ENCODE measurements around the gene GABARAP.

GABARAP gene

DNA sequence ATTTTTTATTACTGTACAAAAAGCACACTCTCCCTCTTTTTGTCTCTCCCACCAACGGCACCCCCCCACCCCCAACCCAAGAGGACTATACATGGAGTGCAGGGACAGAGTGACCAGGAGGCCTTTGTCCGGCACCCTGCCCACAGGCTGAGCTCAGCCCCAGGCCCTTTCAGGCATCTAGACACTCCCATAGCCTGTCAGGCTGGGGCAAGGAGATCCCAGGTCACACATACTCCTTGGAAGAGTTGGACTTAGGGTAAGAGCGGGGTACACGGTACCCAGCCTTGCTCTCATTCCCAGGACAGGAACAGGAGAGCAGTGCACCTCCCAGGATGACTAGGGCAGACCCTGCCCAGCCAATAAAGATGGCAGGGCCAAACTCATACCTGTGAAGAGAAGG is 17.9 kb upstream of the GABARAP start:
- TF ChIP-seq ZNF175 (tag by site-specific recombination; IDR thresholded peaks at IDR 0.05) (no peak), ZNF341 (tag by site-specific recombination; IDR thresholded peaks at IDR 0.05; ENCODE audit: low read depth) (no peak), ZEB2 (tag by site-specific recombination; IDR thresholded peaks at IDR 0.05) (no peak), ZNF558 (tag by site-specific recombination; IDR thresholded peaks at IDR 0.05) (no peak), ZNF510 (tag by site-specific recombination; IDR thresholded peaks at IDR 0.05; ENCODE audit: insufficient replicate concordance) (no peak), MEIS1 (CRISPR knock-in tag; IDR thresholded peaks at IDR 0.05; ENCODE audit: borderline replicate concordance) (no peak), ZNF544 (tag by site-specific recombination; IDR thresholded peaks at IDR 0.05) (no peak)
- TF ChIP-seq, protein P1, sequence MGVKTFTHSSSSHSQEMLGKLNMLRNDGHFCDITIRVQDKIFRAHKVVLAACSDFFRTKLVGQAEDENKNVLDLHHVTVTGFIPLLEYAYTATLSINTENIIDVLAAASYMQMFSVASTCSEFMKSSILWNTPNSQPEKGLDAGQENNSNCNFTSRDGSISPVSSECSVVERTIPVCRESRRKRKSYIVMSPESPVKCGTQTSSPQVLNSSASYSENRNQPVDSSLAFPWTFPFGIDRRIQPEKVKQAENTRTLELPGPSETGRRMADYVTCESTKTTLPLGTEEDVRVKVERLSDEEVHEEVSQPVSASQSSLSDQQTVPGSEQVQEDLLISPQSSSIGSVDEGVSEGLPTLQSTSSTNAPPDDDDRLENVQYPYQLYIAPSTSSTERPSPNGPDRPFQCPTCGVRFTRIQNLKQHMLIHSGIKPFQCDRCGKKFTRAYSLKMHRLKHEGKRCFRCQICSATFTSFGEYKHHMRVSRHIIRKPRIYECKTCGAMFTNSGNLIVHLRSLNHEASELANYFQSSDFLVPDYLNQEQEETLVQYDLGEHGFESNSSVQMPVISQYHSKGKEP (tag by site-specific recombination; IDR thresholded peaks at IDR 0.05), result no peak
- TF ChIP-seq, protein P2, sequence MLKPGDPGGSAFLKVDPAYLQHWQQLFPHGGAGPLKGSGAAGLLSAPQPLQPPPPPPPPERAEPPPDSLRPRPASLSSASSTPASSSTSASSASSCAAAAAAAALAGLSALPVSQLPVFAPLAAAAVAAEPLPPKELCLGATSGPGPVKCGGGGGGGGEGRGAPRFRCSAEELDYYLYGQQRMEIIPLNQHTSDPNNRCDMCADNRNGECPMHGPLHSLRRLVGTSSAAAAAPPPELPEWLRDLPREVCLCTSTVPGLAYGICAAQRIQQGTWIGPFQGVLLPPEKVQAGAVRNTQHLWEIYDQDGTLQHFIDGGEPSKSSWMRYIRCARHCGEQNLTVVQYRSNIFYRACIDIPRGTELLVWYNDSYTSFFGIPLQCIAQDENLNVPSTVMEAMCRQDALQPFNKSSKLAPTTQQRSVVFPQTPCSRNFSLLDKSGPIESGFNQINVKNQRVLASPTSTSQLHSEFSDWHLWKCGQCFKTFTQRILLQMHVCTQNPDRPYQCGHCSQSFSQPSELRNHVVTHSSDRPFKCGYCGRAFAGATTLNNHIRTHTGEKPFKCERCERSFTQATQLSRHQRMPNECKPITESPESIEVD (tag by site-specific recombination; IDR thresholded peaks at IDR 0.05), result no peak
- H3K27ac ChIP-seq (ENCODE audit: extremely low read depth, low read depth, low read length), result peak overlapping the region; percentile 5; the same call in 1 of the 2 replicates
- POLR2A ChIA-PET, result interaction anchor here (0.5 to 0.9 kb wide), 3 partner anchors 18 to 296 kb away, joined by 3 to 5 read pairs (median 3); partner anchors contain the start of gene GABARAP
- peaks cover 26 to 54% of the 10 kb centered on the region in 2 experiments; a peak in 2 of 3 replicates for H3K36me3 ChIP-seq (ENCODE audit: control insufficient read depth in 2 of 2, insufficient read depth in 1 of 2, low read length in 2 of 2)
- peaks cover 18% of the 10 kb centered on the region for H3K4me1 ChIP-seq (ENCODE audit: control insufficient read depth, insufficient read depth, low read length)
- CTCF ChIA-PET, result interaction anchor here (1.4 kb wide), 1 partner anchor 20 kb away, joined by 4 read pairs; no protein-coding TSS in a partner anchor
- no peak overlapping the region for H3K4me3 ChIP-seq (ENCODE audit: low read depth, low read length)
- H3K9me3 ChIP-seq (ENCODE audit: control insufficient read depth, insufficient read depth, low read depth, low read length), result no peaks in the 10 kb centered on the region

DNA sequence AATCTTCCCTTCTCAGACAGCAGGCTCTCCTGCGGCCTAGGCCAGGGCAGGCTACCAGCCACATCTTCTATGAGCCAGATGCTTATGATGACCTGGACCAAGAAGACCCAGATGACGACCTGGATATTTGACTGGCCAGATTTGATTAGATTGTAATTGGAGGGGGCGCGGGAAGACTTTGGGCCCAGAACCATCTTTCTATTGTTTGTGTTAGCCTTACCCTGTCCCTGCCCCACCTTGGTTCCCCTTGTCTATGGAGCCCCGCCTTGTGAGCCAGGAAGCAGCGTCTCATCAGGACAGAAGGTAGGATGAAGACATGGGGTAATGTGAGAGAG is 17.3 kb upstream of the GABARAP start:
- peaks cover 15% of the 10 kb centered on the region for H3K4me1 ChIP-seq (ENCODE audit: control insufficient read depth, insufficient read depth, low read length)
- no peaks in the 10 kb centered on the region for H3K9me3 ChIP-seq (ENCODE audit: control insufficient read depth, insufficient read depth, low read depth, low read length)
- 0 out of 2 replicates have a peak overlapping the region, but pooled peaks have one; percentile 32 for H3K27ac ChIP-seq (ENCODE audit: extremely low read depth, low read depth, low read length)
- 0 out of 2 replicates have a peak, but pooled peaks have one; percentile 36 for TF ChIP-seq ZNF335 (tag by site-specific recombination; conservative IDR thresholded peaks at IDR 0.05)
- TF ChIP-seq, protein P3, sequence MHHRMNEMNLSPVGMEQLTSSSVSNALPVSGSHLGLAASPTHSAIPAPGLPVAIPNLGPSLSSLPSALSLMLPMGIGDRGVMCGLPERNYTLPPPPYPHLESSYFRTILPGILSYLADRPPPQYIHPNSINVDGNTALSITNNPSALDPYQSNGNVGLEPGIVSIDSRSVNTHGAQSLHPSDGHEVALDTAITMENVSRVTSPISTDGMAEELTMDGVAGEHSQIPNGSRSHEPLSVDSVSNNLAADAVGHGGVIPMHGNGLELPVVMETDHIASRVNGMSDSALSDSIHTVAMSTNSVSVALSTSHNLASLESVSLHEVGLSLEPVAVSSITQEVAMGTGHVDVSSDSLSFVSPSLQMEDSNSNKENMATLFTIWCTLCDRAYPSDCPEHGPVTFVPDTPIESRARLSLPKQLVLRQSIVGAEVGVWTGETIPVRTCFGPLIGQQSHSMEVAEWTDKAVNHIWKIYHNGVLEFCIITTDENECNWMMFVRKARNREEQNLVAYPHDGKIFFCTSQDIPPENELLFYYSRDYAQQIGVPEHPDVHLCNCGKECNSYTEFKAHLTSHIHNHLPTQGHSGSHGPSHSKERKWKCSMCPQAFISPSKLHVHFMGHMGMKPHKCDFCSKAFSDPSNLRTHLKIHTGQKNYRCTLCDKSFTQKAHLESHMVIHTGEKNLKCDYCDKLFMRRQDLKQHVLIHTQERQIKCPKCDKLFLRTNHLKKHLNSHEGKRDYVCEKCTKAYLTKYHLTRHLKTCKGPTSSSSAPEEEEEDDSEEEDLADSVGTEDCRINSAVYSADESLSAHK (tag by site-specific recombination; IDR thresholded peaks at IDR 0.05), result no peak
- peaks cover 33 to 60% of the 10 kb centered on the region in 2 experiments for H3K36me3 ChIP-seq (ENCODE audit: control insufficient read depth in 2 of 2, insufficient read depth in 1 of 2, low read length in 2 of 2)
- POLR2A ChIA-PET, result interaction anchor here (0.5 to 0.9 kb wide), 4 partner anchors 22 to 296 kb away, joined by 3 to 4 read pairs (median 3); partner anchors contain the start of gene SLC2A4
- CTCF ChIA-PET, result interaction anchor here (1.2 to 1.4 kb wide), 2 partner anchors 21 to 36 kb away, joined by 4 read pairs; no protein-coding TSS in a partner anchor
- H3K4me3 ChIP-seq (ENCODE audit: low read depth, low read length), result no peak overlapping the region

DNA sequence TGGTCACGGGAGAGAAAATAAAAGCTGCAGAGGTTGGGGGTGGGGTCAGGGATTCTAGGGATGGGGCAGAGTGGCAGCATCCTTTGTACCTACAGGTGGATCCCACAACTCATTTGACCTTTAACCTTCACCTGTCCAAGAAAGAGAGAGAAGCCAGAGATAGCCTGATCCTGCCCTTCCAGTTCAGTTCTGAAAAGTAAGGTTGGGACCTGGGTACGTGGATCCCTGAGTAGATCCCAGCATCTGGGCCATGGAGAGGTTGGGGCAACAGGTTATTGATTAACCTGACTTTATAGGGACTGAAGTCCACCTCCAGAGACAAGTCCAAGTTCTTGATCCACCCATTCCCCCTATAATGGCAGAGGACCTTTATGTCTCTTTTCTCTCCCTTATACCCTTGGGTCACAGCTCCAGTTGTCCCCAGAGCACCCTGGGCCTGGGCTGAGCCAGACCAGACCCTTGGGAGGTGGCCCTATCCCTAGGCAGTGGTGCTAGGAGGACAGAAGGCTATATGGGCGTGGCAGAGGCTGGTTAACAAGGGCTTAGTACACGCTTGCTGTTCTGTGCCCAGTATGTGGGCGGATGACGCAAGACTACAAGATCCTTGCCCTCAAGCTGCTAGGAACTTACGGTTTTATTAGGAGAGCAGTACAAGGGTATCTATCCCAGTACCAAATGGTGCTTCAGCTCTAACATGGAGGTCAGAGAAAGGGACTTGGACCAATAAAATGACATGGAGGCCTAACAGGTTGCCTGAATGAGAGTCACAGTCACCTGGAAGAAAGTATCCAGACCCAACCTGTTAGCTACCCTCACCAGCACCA is 16.7 kb upstream of the GABARAP start:
- H3K4me3 ChIP-seq (ENCODE audit: low read depth, low read length), result no peak overlapping the region
- H3K36me3 ChIP-seq (ENCODE audit: control insufficient read depth in 2 of 2, insufficient read depth in 1 of 2, low read length in 2 of 2), result peaks cover 36 to 66% of the 10 kb centered on the region in 2 experiments
- ChIA-PET CTCF (interaction anchor here (0.8 to 1.4 kb wide), 3 partner anchors 21 to 38 kb away, joined by 3 to 4 read pairs (median 4); no protein-coding TSS in a partner anchor), POLR2A (interaction anchor here (0.6 to 0.9 kb wide), 3 partner anchors 17 to 35 kb away, joined by 3 to 5 read pairs (median 4); partner anchors contain the start of gene SLC2A4)
- no peaks in the 10 kb centered on the region for H3K9me3 ChIP-seq (ENCODE audit: control insufficient read depth, insufficient read depth, low read depth, low read length)
- peaks cover 10% of the 10 kb centered on the region for H3K4me1 ChIP-seq (ENCODE audit: control insufficient read depth, insufficient read depth, low read length)
- 0 out of 2 replicates have a peak overlapping the region, but pooled peaks have one; percentile 32 for H3K27ac ChIP-seq (ENCODE audit: extremely low read depth, low read depth, low read length)
- TF ChIP-seq, protein P4, sequence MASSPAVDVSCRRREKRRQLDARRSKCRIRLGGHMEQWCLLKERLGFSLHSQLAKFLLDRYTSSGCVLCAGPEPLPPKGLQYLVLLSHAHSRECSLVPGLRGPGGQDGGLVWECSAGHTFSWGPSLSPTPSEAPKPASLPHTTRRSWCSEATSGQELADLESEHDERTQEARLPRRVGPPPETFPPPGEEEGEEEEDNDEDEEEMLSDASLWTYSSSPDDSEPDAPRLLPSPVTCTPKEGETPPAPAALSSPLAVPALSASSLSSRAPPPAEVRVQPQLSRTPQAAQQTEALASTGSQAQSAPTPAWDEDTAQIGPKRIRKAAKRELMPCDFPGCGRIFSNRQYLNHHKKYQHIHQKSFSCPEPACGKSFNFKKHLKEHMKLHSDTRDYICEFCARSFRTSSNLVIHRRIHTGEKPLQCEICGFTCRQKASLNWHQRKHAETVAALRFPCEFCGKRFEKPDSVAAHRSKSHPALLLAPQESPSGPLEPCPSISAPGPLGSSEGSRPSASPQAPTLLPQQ (tag by site-specific recombination; IDR thresholded peaks at IDR 0.05), result no peak
- TF ChIP-seq ZNF391 (tag by site-specific recombination; IDR thresholded peaks at IDR 0.05; ENCODE audit: borderline replicate concordance, low read depth) (no peak), SP7 (tag by site-specific recombination; IDR thresholded peaks at IDR 0.05) (peak; percentile 47; the same call in 1 of the 2 replicates), EGR2 (tag by site-specific recombination; IDR thresholded peaks at IDR 0.05; ENCODE audit: low read depth) (peak; percentile 67), ZBTB48 (tag by site-specific recombination; IDR thresholded peaks at IDR 0.05) (no peak), YY1 (tag by site-specific recombination; IDR thresholded peaks at IDR 0.05) (no peak), SALL2 (tag by site-specific recombination; IDR thresholded peaks at IDR 0.05; ENCODE audit: borderline replicate concordance) (no peak)
- TF ChIP-seq, protein P5, sequence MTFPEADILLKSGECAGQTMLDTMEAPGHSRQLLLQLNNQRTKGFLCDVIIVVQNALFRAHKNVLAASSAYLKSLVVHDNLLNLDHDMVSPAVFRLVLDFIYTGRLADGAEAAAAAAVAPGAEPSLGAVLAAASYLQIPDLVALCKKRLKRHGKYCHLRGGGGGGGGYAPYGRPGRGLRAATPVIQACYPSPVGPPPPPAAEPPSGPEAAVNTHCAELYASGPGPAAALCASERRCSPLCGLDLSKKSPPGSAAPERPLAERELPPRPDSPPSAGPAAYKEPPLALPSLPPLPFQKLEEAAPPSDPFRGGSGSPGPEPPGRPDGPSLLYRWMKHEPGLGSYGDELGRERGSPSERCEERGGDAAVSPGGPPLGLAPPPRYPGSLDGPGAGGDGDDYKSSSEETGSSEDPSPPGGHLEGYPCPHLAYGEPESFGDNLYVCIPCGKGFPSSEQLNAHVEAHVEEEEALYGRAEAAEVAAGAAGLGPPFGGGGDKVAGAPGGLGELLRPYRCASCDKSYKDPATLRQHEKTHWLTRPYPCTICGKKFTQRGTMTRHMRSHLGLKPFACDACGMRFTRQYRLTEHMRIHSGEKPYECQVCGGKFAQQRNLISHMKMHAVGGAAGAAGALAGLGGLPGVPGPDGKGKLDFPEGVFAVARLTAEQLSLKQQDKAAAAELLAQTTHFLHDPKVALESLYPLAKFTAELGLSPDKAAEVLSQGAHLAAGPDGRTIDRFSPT (tag by site-specific recombination; IDR thresholded peaks at IDR 0.05), result no peak
